Ovary (tissue), 3 donors: Measurements from ENCODE around the gene POLA1.

Source experiments
- POLR2A ChIP-seq: fragments of 450-650 bp; IDR thresholded peaks from one replicate; pipeline ENCODE4 v1.6.1; 2017; ENCODE audit warnings: antibody characterized with exemption, mild to moderate bottlenecking, moderate library complexity
- TF ChIP-seq, protein P1 (sequence below), 3 donors: fragments of 450-650 bp in 2 of 3; fragments of 200-600 bp in 1 of 3; IDR thresholded peaks; one replicate each; pipeline versions ENCODE4 v1.5.1 to v1.8.0; 2016 to 2022; ENCODE audit warnings: antibody characterized with exemption in 3 of 3, mild to moderate bottlenecking in 1 of 3
- donor health status: DM: no; HTN: no; CAD: no.

DNA sequence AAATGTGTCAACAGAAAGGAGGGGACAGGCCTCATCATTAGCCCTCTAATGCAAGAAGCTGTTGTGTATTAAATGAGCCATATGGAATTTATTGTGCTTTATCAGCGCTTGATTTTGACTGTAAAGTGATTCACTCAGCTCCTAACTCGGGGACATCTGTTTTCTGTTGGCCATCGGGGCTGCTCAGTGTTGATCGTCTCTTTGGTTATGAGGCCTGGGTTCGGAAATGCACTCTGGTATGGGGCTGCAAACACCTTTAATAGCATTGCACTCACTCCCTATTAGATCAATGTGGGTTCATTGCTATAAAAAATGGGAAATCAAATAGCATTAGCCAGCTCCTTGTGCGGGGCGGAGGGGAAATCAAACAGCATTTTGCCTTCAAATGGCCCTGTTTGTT lies 315.7 kb downstream of the POLA1 start:
- TF ChIP-seq, protein P1, sequence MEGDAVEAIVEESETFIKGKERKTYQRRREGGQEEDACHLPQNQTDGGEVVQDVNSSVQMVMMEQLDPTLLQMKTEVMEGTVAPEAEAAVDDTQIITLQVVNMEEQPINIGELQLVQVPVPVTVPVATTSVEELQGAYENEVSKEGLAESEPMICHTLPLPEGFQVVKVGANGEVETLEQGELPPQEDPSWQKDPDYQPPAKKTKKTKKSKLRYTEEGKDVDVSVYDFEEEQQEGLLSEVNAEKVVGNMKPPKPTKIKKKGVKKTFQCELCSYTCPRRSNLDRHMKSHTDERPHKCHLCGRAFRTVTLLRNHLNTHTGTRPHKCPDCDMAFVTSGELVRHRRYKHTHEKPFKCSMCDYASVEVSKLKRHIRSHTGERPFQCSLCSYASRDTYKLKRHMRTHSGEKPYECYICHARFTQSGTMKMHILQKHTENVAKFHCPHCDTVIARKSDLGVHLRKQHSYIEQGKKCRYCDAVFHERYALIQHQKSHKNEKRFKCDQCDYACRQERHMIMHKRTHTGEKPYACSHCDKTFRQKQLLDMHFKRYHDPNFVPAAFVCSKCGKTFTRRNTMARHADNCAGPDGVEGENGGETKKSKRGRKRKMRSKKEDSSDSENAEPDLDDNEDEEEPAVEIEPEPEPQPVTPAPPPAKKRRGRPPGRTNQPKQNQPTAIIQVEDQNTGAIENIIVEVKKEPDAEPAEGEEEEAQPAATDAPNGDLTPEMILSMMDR (IDR thresholded peaks at IDR 0.05), result no peak
- TF ChIP-seq POLR2A, result no peak
